Measurements from ENCODE around the gene METTL13.

DNA sequence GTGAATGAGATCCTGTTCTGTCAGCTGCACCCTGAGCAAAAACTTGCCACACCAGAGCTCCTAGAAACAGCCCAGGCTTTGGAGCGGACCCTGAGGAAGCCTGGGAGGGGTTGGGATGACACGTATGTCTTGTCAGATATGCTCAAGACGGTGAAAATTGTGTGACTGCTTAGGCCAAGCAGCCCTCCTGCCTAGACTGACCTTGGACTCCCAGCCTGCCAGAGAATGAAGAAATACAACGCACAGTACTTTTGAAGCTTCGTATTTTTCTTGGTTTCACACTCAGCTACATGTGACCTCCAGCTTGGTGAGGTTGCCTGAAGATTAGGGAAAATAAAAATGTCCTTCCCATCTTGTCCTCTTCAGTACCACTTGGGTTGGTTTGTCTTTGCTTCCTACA is 15.1 kb downstream of the METTL13 start:
- TF ChIP-seq, protein P1, sequence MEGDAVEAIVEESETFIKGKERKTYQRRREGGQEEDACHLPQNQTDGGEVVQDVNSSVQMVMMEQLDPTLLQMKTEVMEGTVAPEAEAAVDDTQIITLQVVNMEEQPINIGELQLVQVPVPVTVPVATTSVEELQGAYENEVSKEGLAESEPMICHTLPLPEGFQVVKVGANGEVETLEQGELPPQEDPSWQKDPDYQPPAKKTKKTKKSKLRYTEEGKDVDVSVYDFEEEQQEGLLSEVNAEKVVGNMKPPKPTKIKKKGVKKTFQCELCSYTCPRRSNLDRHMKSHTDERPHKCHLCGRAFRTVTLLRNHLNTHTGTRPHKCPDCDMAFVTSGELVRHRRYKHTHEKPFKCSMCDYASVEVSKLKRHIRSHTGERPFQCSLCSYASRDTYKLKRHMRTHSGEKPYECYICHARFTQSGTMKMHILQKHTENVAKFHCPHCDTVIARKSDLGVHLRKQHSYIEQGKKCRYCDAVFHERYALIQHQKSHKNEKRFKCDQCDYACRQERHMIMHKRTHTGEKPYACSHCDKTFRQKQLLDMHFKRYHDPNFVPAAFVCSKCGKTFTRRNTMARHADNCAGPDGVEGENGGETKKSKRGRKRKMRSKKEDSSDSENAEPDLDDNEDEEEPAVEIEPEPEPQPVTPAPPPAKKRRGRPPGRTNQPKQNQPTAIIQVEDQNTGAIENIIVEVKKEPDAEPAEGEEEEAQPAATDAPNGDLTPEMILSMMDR (conservative IDR thresholded peaks at IDR 0.05; ENCODE audit: low read length) = no peak
- TF ChIP-seq EZH2phosphoT487 (IDR thresholded peaks at IDR 0.05; ENCODE audit: borderline replicate concordance, low read depth, low read length) = no peak

Measured in OCI-LY7 (cell line).